ENCODE data around the gene KMT2B. TPM values are rescaled to one million over a fixed set of nuclear protein-coding genes. Genes with fewer than 3 reads are reported as not detected.
A peak's percentile ranks its signal among the peaks of the same experiment; 100 is the strongest.

KMT2B gene
- total and polyA plus RNA-seq, 8 donors, result 16.7 to 59.9 (median 24.2) TPM

- ATAC-seq (peak; percentile 11 to 18 (median 14)), DNase-seq (no peak), FAIRE-seq (no peak)
- intact Hi-C loops (cut with DNase I), result loop anchor here in 1 of 3 donors (10.0 kb wide), 1 partner anchor 241 kb away; the partner anchor contains the start of gene LRFN3
- Histone ChIP-seq H3K4me1 (no peaks in the 10 kb centered on the region), H3K4me3 (no peak overlapping the region), H3K27me3 (no peaks in the 10 kb centered on the region), H3K9me3 (no peaks in the 10 kb centered on the region), H3K27ac (no peak overlapping the region), H3K36me3 (no peaks in the 10 kb centered on the region)
- TF ChIP-seq CTCF (IDR thresholded peaks at IDR 0.05), result no peak
- 7 to 8% methylated on average over 8 of the region's 8 CpGs for WGBS, 2 donors
Measured at GRCh38 chr19:35693422-35693821, 24.4 kb upstream of the KMT2B start.

- Histone ChIP-seq H3K4me1 (no peaks in the 10 kb centered on the region), H3K4me3 (no peak overlapping the region), H3K27ac (no peak overlapping the region), H3K9me3 (no peaks in the 10 kb centered on the region), H3K36me3 (no peaks in the 10 kb centered on the region), H3K27me3 (no peaks in the 10 kb centered on the region)
- FAIRE-seq (no peak), DNase-seq (peak; percentile 86 to 94 (median 88)), ATAC-seq (peak; percentile 99 to 100 (median 100))
- 35 to 42% methylated on average over 8 of the region's 8 CpGs for WGBS, 2 donors
- intact Hi-C loops (cut with DNase I), result loop anchor here in 2 of 3 donors (2.0 to 10.0 kb wide), 2 partner anchors 21 to 241 kb away; partner anchors contain the start of gene LRFN3 (in 1 of the 2)
- peak; percentile 92 to 96 (median 96) for TF ChIP-seq CTCF (IDR thresholded peaks at IDR 0.05)
Measured at GRCh38 chr19:35693835-35694599, 23.8 kb upstream of the KMT2B start.

GRCh38 chr19:35695895-35696422, 21.8 kb upstream of the KMT2B start:
- 81 to 87% methylated on average over 2 of the region's 2 CpGs for WGBS, 2 donors
- TF ChIP-seq CTCF (IDR thresholded peaks at IDR 0.05), result no peak
- Histone ChIP-seq H3K9me3 (no peaks in the 10 kb centered on the region), H3K27ac (no peak overlapping the region), H3K4me1 (no peaks in the 10 kb centered on the region), H3K36me3 (no peaks in the 10 kb centered on the region), H3K27me3 (no peaks in the 10 kb centered on the region), H3K4me3 (no peak overlapping the region)
- FAIRE-seq, result no peak
- intact Hi-C loops (cut with DNase I), result loop anchor here in 2 of 3 donors (2.0 to 10.0 kb wide), 2 partner anchors 19 to 239 kb away; partner anchors contain the start of gene LRFN3 (in 1 of the 2)
- no peak for ATAC-seq
- DNase-seq, result no peak

- intact Hi-C loops (cut with DNase I), result loop anchor here in 1 of 3 donors (10.0 kb wide), 1 partner anchor 238 kb away; the partner anchor contains the start of gene LRFN3
- Histone ChIP-seq H3K27ac (no peak overlapping the region), H3K4me3 (no peak overlapping the region), H3K4me1 (no peaks in the 10 kb centered on the region), H3K27me3 (no peaks in the 10 kb centered on the region), H3K36me3 (no peaks in the 10 kb centered on the region), H3K9me3 (no peaks in the 10 kb centered on the region)
- ATAC-seq, result no peak
- no peak for TF ChIP-seq CTCF (IDR thresholded peaks at IDR 0.05)
- WGBS, 2 donors, result 52 to 56% methylated on average over 4 of the region's 4 CpGs
- no peak for DNase-seq
- no peak for FAIRE-seq
Measured at GRCh38 chr19:35696835-35697234, 21.0 kb upstream of the KMT2B start.
